Heart right ventricle (tissue), 16 donors: ENCODE measurements around the gene KLHL29. TPM values are rescaled to one million over a fixed set of nuclear protein-coding genes. Genes with fewer than 3 reads are reported as not detected.

Experiments
- ATAC-seq, 8 donors: fragments of 200-7000 bp; cut with Tn5 transposase; one replicate each; pipeline ENCODE4 v1.9.1; 2020; ENCODE audit warnings: mild to moderate bottlenecking in 8 of 8, moderate library complexity in 8 of 8, moderate number of reproducible peaks in 1 of 8
- DNase-seq, 2 donors: peaks; one replicate each; pipeline ENCODE4 v3.0.0-alpha.2; 2020
- H3K27ac ChIP-seq, 10 donors: fragments of 200-600 bp; sonication (generic) in 2 of 10; one replicate each; pipeline versions ENCODE4 v1.5.0 to v1.8.0; 2020 to 2022; ENCODE audit warnings: mild to moderate bottlenecking in 3 of 10
- H3K27me3 ChIP-seq, 7 donors: fragments of 200-600 bp; one replicate each; pipeline ENCODE4 v1.8.0; 2021 to 2022; ENCODE audit warnings: mild to moderate bottlenecking in 2 of 7
- H3K36me3 ChIP-seq, 9 donors: fragments of 200-600 bp; sonication (generic) in 1 of 9; one replicate each; pipeline versions ENCODE4 v1.5.0 to v1.8.0; 2020 to 2022; ENCODE audit warnings: mild to moderate bottlenecking in 2 of 9
- H3K4me1 ChIP-seq, 9 donors: fragments of 200-600 bp; sonication (generic) in 1 of 9; one replicate each; pipeline versions ENCODE4 v1.5.0 to v1.8.0; 2020 to 2022; ENCODE audit warnings: mild to moderate bottlenecking in 4 of 9
- H3K4me3 ChIP-seq, 10 donors: fragments of 200-600 bp; sonication (generic) in 2 of 10; one replicate each; pipeline versions ENCODE4 v1.5.0 to v1.8.0; 2020 to 2022; ENCODE audit warnings: mild to moderate bottlenecking in 7 of 10, moderate library complexity in 2 of 10
- H3K9me3 ChIP-seq, 11 donors: fragments of 200-600 bp in 10 of 11; sonication (generic) in 2 of 11; one replicate each; pipeline versions ENCODE4 v1.5.0 to v1.8.0; 2013 to 2022; ENCODE audit warnings: mild to moderate bottlenecking in 2 of 11, control low read depth in 1 of 11, moderate library complexity in 1 of 11
- WGBS, 2 donors: extraction: QIAGEN DNeasy Blood & Tissue Kit; methylation state at CpG; one replicate each; pipeline ENCODE4 v1.1.7; 2013; ENCODE audit warnings: inconsistent platforms in 1 of 2; 5-methylcytosine and 5-hydroxymethylcytosine counted together
- intact Hi-C, 10 donors: fragments of 100-400 bp; cut with DNase I; formaldehyde crosslinking; loops; one replicate each; pipeline versions ENCODE4 v1.11.1 to v1.14.2; 2022
- polyA plus RNA-seq, 2 donors: library from polyadenylated mRNA; stranded (reverse); fragments of 200-250 nt; gene quantifications; one replicate each; pipeline ENCODE4 v1.2.3, GENCODE V29; 2013
- total RNA-seq, 10 donors: library from RNA; stranded (reverse); fragmentation: NEBNext Ultra II Directional in 3 of 10; extraction: Animal tissue kit (Norgen Biotek cat#: 25700) in 3 of 10; gene quantifications; one replicate each; pipeline versions ENCODE4 v1.2.1 to v1.2.4, GENCODE V29; 2021 to 2023
- TF ChIP-seq, protein P1 (sequence below), 9 donors: fragments of 200-600 bp; sonication (generic) in 2 of 9; IDR thresholded peaks; one replicate each; pipeline versions ENCODE4 v1.5.0 to v1.8.0; 2021 to 2022; ENCODE audit warnings: antibody characterized with exemption in 9 of 9, mild to moderate bottlenecking in 5 of 9, moderate library complexity in 1 of 9
- donor health status: Arrhythmogenic right ventricular cardiomyopathy.
- donor health status: ischemic (EF 13 %, LVEDD 7.1; RV severe dilation, severe dysfunction).
- donor health status: healthy with polysubstance abuse.
- donor health status: DM: no; HTN: yes; CAD: no.
- donor health status: DM: no; HTN: no; CAD: no.
- donor health status: ischemic (EF 25% LVEDD 6.9; RV normal size, moderate dysfunction).
- donor health status: ischemic (EF 25% LVEDD 5.7; RV mildly dilated, moderate dysfunction).
- donor health status: healthy.
- donor health status: DM: yes; HTN: yes; CAD: no.
- donor health status: Ischemic cardiomyopathy.
- donor health status: ischemic (EF 35%, LVEDD 5.7; RV mildly dilated, moderate dysfunction).
- donor health status: nonischemic (EF 11% LVEDD 7.7; RV severe dilation, severe dysfunction).
- donor health status: DM: yes; HTN: yes; CAD: no.
- donor health status: PGD.
- donor health status: ischemic (EF 29% LVEDD 5.4; RV normal size, mild dysfunction).
- donor health status: nonischemic (EF 23%, LVEDD 6.1; RV moderate dilation, normal function).

Gene KLHL29
- total and polyA plus RNA-seq, 12 donors: 0.71 to 1.5 (median 1.0) TPM

DNA sequence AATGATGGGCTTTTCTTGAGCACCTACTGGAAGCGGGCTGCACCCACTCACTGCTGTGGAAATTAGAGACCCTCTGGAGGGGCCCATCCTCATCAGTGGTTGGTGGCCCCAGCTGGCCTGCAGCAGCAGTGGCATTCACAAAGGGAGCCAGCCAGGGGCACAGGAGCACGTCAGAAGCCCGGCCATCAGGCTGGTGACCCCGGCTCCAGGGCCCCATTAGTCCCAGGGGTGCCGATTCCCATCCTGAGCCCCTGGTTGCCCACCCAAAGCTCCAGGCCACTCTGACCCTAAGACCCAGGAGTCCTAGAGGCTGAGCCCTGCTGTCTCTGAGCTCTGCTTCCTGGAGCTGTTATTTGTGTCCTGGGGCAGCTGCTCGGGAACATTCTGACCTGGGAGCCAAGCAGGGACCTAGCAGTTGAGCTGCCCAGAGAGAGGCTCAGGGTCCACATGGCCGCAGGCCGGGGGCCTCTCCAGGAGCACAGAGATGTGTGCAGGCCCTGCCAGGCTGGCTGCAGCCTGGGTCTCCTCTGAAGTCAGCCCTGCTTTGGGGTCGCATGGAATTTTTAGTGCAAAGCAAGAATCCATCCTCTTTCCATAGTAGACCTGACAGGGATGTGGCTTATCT, 207.2 kb downstream of the KLHL29 start:
- DNase-seq (no peak), ATAC-seq (no peak)
- 96 to 97% methylated on average over 9 of the region's 9 CpGs for WGBS, 2 donors
- no peaks in the 10 kb centered on the region for H3K36me3 ChIP-seq
- no peak overlapping the region for H3K4me3 ChIP-seq
- TF ChIP-seq, protein P1, sequence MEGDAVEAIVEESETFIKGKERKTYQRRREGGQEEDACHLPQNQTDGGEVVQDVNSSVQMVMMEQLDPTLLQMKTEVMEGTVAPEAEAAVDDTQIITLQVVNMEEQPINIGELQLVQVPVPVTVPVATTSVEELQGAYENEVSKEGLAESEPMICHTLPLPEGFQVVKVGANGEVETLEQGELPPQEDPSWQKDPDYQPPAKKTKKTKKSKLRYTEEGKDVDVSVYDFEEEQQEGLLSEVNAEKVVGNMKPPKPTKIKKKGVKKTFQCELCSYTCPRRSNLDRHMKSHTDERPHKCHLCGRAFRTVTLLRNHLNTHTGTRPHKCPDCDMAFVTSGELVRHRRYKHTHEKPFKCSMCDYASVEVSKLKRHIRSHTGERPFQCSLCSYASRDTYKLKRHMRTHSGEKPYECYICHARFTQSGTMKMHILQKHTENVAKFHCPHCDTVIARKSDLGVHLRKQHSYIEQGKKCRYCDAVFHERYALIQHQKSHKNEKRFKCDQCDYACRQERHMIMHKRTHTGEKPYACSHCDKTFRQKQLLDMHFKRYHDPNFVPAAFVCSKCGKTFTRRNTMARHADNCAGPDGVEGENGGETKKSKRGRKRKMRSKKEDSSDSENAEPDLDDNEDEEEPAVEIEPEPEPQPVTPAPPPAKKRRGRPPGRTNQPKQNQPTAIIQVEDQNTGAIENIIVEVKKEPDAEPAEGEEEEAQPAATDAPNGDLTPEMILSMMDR (IDR thresholded peaks at IDR 0.05): no peak
- H3K4me1 ChIP-seq: peaks cover 12 to 70% (median 47%) of the 10 kb centered on the region in 9 donors
- intact Hi-C loops: no loop called here
- H3K9me3 ChIP-seq: no peaks in the 10 kb centered on the region
- H3K27me3 ChIP-seq: no peaks in the 10 kb centered on the region
- H3K27ac ChIP-seq: peak overlapping the region in 2 of 10 donors; percentile 61 to 73

DNA sequence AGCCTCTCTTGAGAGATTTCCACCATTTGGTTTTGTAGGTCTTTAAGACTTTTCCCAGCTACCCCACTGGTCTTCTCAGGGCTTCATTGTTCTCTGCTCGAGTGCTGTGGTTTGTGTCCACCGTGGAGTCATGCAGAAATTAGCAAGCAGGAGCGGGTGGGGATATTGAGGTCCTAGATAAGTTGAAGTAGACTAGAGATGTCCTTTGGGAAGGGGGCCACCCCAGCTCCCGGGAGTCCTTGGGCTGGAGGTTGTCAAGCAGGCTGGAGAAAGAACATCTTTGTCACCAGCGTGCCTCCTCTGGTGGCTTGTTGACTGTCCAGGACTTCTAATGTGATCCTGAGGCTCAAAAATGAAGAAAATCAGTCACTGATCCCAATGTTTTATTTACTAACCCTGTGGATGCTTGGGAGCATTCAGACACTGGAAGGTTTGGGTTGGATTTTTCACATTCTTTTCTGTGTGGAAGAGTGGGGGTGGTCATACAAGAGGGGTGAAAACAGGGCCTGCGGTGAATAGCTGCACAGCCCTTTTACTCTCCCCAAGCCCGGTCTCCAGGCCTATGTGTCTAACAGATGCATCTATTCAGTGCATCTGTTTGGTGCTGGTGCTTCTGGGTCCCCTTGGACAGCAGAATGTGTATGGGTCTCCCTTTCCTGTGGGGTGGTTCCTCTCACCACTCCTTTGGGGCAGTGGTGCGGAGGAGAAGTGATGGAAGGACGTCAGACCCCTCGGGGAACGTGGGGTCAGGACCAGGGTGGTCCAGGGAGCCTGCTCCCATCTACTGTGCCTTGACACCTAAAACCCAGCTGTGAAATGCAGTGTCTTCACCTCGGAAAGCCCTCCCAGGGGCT, 208.1 kb downstream of the KLHL29 start:
- Histone ChIP-seq H3K9me3 (no peaks in the 10 kb centered on the region), H3K27me3 (no peaks in the 10 kb centered on the region), H3K4me1 (peaks cover 12 to 70% (median 47%) of the 10 kb centered on the region in 9 donors), H3K36me3 (no peaks in the 10 kb centered on the region), H3K4me3 (no peak overlapping the region), H3K27ac (peak overlapping the region in 6 of 10 donors; percentile 5 to 76 (median 59))
- TF ChIP-seq, protein P1 (IDR thresholded peaks at IDR 0.05): no peak
- intact Hi-C loops: no loop called here
- DNase-seq (no peak), ATAC-seq (no peak)
- WGBS, 2 donors: 93 to 94% methylated on average over 12 of the region's 12 CpGs

DNA sequence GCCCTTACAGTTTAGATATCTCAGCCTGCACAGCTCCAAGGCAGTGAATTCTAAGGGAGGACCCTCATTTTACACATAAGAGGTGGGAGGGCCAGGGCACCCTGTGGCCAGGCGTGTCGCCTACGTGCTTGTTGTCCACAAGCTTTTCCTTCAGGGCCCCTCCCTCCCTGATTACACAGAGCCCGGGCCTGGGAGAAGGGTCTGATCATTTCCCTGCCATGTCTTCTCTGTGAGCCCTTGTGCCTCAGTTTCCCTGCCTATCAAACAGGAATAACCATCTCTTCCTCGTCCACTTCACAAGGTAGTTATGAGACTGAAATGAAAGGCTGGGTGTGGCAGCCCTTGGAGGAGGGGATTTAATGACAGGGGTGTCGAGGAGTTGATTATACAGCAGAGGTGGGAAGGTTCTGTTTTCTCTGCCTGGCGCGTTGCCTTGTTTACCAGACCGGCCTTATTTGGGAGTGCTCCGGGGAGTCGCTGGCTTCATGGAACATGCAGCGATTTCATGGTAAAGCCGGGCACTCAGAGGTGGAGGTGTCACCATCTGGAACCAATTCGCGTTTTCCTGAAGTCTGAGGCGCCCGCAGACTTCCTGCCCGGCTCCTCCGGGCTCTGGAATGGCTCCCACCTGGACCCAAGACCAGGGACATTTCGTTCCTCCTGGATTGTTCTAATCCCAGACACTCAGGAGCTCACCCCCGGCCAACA, 208.9 kb downstream of the KLHL29 start:
- intact Hi-C loops: no loop called here
- H3K9me3 ChIP-seq: no peaks in the 10 kb centered on the region
- TF ChIP-seq, protein P1 (IDR thresholded peaks at IDR 0.05): no peak
- no peaks in the 10 kb centered on the region for H3K36me3 ChIP-seq
- peak in 2 of 8 donors; percentile 18 to 23 for ATAC-seq
- H3K27ac ChIP-seq: peak overlapping the region in 7 of 10 donors; percentile 5 to 76 (median 45)
- peak overlapping the region in 1 of 10 donors; percentile 17 for H3K4me3 ChIP-seq
- DNase-seq: no peak
- WGBS, 2 donors: 71 to 73% methylated on average over 21 of the region's 21 CpGs
- peaks cover 12 to 65% (median 41%) of the 10 kb centered on the region in 9 donors for H3K4me1 ChIP-seq
- H3K27me3 ChIP-seq: no peaks in the 10 kb centered on the region

DNA sequence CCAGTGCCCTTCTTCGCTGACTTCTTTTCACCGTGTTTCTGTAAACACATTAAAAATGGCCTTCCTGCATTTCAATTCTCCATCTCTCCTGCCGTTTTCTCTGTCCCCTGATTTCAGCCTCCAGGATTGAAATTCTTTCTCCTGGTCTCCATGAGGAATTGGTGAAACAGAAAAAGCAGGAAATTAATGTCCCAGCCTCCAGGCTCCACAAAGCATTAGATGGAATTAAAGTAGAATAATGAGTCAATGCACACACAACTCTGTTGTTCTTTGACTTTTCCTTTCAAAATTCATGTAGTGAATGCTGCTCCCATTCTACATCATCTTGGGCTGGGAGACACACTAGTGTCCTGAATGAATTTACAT, 209.5 kb downstream of the KLHL29 start:
- peak overlapping the region in 6 of 10 donors; percentile 25 to 76 (median 59) for H3K27ac ChIP-seq
- peak overlapping the region in 1 of 10 donors; percentile 17 for H3K4me3 ChIP-seq
- no peaks in the 10 kb centered on the region for H3K27me3 ChIP-seq
- peaks cover 12 to 60% (median 35%) of the 10 kb centered on the region in 9 donors for H3K4me1 ChIP-seq
- no peaks in the 10 kb centered on the region for H3K36me3 ChIP-seq
- TF ChIP-seq, protein P1 (IDR thresholded peaks at IDR 0.05): no peak
- WGBS, 2 donors: 53 to 65% methylated on average over 3 of the region's 3 CpGs
- no peaks in the 10 kb centered on the region for H3K9me3 ChIP-seq
- no peak for DNase-seq
- intact Hi-C loops: no loop called here
- no peak for ATAC-seq
